Measurements from ENCODE around the gene CACNA1G. TPM values are rescaled to one million over a fixed set of nuclear protein-coding genes. Genes with fewer than 3 reads are reported as not detected.

The CACNA1G gene
- total and polyA plus RNA-seq, 2 experiments from 2014 or later = 19.0 to 46.1 TPM

GRCh38 chr17:50570032-50570431 is 9.5 kb downstream of the CACNA1G start:
- Histone ChIP-seq H3K27me3 (no peaks in the 10 kb centered on the region), H3K9me3 (ENCODE audit: low read depth) (no peaks in the 10 kb centered on the region), H3K4me3 (no peak overlapping the region), H3K27ac (peak overlapping the region; percentile 5), H3K4me1 (ENCODE audit: low read depth) (peaks cover 37% of the 10 kb centered on the region), H3K36me3 (no peaks in the 10 kb centered on the region)
- no peak for TF ChIP-seq CTCF (IDR thresholded peaks at IDR 0.05; ENCODE audit: low read depth, low read length)
- DNase-seq (ENCODE audit: low read depth in 1 of 2, low spot score in 1 of 2) = no peak

- Histone ChIP-seq H3K27me3 (no peaks in the 10 kb centered on the region), H3K27ac (peak overlapping the region; percentile 5), H3K36me3 (no peaks in the 10 kb centered on the region), H3K4me3 (no peak overlapping the region), H3K4me1 (ENCODE audit: low read depth) (peaks cover 32% of the 10 kb centered on the region), H3K9me3 (ENCODE audit: low read depth) (no peaks in the 10 kb centered on the region)
- no peak for DNase-seq (ENCODE audit: low read depth in 1 of 2, low spot score in 1 of 2)
- no peak for TF ChIP-seq CTCF (IDR thresholded peaks at IDR 0.05; ENCODE audit: low read depth, low read length)
These were observed 10.0 kb downstream of the CACNA1G start for GRCh38 chr17:50570528-50570927.

GRCh38 chr17:50571681-50572080 is 11.2 kb downstream of the CACNA1G start:
- Histone ChIP-seq H3K4me3 (no peak overlapping the region), H3K27me3 (no peaks in the 10 kb centered on the region), H3K4me1 (ENCODE audit: low read depth) (peaks cover 27% of the 10 kb centered on the region), H3K9me3 (ENCODE audit: low read depth) (no peaks in the 10 kb centered on the region), H3K27ac (no peak overlapping the region), H3K36me3 (no peaks in the 10 kb centered on the region)
- TF ChIP-seq CTCF (IDR thresholded peaks at IDR 0.05; ENCODE audit: low read depth, low read length) = no peak
- no peak for DNase-seq (ENCODE audit: low read depth in 1 of 2, low spot score in 1 of 2)

GRCh38 chr17:50572541-50572940 is 12.0 kb downstream of the CACNA1G start:
- Histone ChIP-seq H3K36me3 (no peaks in the 10 kb centered on the region), H3K4me1 (ENCODE audit: low read depth) (peaks cover 27% of the 10 kb centered on the region), H3K9me3 (ENCODE audit: low read depth) (no peaks in the 10 kb centered on the region), H3K27me3 (no peaks in the 10 kb centered on the region), H3K27ac (no peak overlapping the region), H3K4me3 (no peak overlapping the region)
- DNase-seq (ENCODE audit: low read depth in 1 of 2, low spot score in 1 of 2) = no peak
- TF ChIP-seq CTCF (IDR thresholded peaks at IDR 0.05; ENCODE audit: low read depth, low read length) = no peak

- no peak for TF ChIP-seq CTCF (IDR thresholded peaks at IDR 0.05; ENCODE audit: low read depth, low read length)
- H3K27me3 ChIP-seq = no peaks in the 10 kb centered on the region
These were observed 13.5 kb downstream of the CACNA1G start for GRCh38 chr17:50573866-50574611.

More at GRCh38 chr17:50573866-50574611, 13.5 kb downstream of the CACNA1G start:
- peaks cover 28% of the 10 kb centered on the region for H3K4me1 ChIP-seq (ENCODE audit: low read depth)
- H3K27ac ChIP-seq = no peak overlapping the region
- H3K36me3 ChIP-seq = no peaks in the 10 kb centered on the region
- H3K4me3 ChIP-seq = no peak overlapping the region
- no peaks in the 10 kb centered on the region for H3K9me3 ChIP-seq (ENCODE audit: low read depth)
- DNase-seq (ENCODE audit: low read depth in 1 of 2, low spot score in 1 of 2) = no peak

All from cardiac muscle cell (in vitro differentiated cells and primary cell).